Left hindlimb (tissue), 1 donor: ENCODE measurements around the gene SIGLEC9.

ENCODE experiments used
- DNase-seq: peaks from one replicate; pipeline ENCODE4 v3.0.0-alpha.2; 2018

SIGLEC9 gene

GRCh38 chr19:51146751-51147150, 22.0 kb downstream of the SIGLEC9 start:
- DNase-seq, result no peak

GRCh38 chr19:51147663-51148062, 23.0 kb downstream of the SIGLEC9 start:
- DNase-seq, result no peak

- no peak for DNase-seq
Measured at GRCh38 chr19:51148580-51148979, 23.9 kb downstream of the SIGLEC9 start.

GRCh38 chr19:51150627-51151026, 25.9 kb downstream of the SIGLEC9 start:
- DNase-seq, result no peak

- DNase-seq, result no peak
Measured at GRCh38 chr19:51156710-51157109, 32.0 kb downstream of the SIGLEC9 start.

GRCh38 chr19:51157265-51157664, 32.6 kb downstream of the SIGLEC9 start:
- DNase-seq, result no peak

- no peak for DNase-seq
Measured at GRCh38 chr19:51158474-51159129, 33.9 kb downstream of the SIGLEC9 start.

GRCh38 chr19:51159656-51160055, 35.0 kb downstream of the SIGLEC9 start:
- no peak for DNase-seq

GRCh38 chr19:51161266-51161665, 36.6 kb downstream of the SIGLEC9 start:
- no peak for DNase-seq

GRCh38 chr19:51161867-51162496, 37.3 kb downstream of the SIGLEC9 start:
- no peak for DNase-seq

GRCh38 chr19:51163257-51163656, 38.6 kb downstream of the SIGLEC9 start:
- DNase-seq, result no peak

- no peak for DNase-seq
Measured at GRCh38 chr19:51164215-51164614, 39.5 kb downstream of the SIGLEC9 start.

- DNase-seq, result peak; percentile 48
Measured at GRCh38 chr19:51166846-51167490, 42.3 kb downstream of the SIGLEC9 start.

GRCh38 chr19:51168564-51169282, 44.0 kb downstream of the SIGLEC9 start:
- no peak for DNase-seq

- peak; percentile 45 for DNase-seq
Measured at GRCh38 chr19:51169283-51169918, 44.7 kb downstream of the SIGLEC9 start.

- DNase-seq, result no peak
Measured at GRCh38 chr19:51172223-51172622, 47.5 kb downstream of the SIGLEC9 start.

GRCh38 chr19:51173681-51174080, 49.0 kb downstream of the SIGLEC9 start:
- no peak for DNase-seq

GRCh38 chr19:51179256-51179655, 54.5 kb downstream of the SIGLEC9 start:
- DNase-seq, result no peak
